Ammon's horn (tissue), 1 donor: ENCODE measurements around the gene PDGFB.

Source experiments
- DNase-seq: peaks from one replicate; pipeline ENCODE4 v3.0.0-alpha.2; 2016; ENCODE audit warnings: low spot score

PDGFB gene

DNA sequence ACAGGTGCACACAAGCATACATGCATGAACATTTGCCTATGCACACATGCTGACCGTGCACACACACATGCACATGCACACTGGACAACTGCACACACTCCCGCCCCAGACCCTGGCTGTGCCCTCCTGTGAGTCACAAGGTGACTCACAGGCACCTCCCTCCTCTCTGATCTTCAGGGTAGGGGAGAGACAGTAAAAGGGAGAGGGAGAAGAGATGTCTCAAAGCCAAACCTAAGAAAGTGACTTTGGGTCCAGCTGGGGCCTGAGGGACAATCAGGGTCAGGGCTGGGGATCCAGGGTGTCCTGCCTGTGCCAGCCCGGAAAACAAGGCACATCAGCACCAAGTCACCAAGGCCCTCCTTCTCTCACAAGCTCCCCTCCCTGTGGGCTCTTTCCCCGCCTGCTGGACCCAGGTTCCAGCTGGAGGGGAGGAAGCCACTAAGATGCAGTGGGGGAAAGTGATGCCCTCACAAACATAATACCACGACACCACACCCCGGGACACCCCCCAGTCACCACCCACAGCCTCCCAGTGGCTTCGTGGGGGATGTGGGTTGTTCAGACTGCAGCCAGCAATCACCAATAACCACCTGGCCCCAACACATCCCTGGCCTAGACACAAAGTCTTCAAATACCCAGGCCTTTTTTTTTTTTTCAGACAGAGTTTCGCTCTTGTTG lies 39.3 kb downstream of the PDGFB start:
- DNase-seq: no peak

DNA sequence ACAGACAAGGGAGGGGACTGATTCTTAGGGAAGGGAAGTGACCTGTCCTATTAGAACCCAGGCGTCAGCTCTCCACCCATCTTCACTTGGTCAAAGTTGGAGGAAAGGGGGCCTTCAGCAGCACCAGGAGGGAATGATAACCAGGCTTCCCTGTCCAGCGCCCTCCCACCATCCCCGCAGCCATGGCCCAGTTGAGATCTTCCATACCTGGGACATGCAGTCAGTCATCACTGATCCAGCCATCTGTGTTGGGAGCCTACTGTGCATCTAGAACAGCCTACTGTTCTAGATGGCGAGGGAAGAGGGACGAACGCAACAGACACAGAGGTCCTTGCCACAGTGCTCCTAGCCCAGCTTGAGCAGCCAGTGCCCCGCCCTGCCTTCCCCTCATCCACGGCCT lies 40.6 kb downstream of the PDGFB start:
- DNase-seq: no peak

- DNase-seq: no peak
Measured at GRCh38 chr22:39197578-39197977, 47.2 kb downstream of the PDGFB start.

DNA sequence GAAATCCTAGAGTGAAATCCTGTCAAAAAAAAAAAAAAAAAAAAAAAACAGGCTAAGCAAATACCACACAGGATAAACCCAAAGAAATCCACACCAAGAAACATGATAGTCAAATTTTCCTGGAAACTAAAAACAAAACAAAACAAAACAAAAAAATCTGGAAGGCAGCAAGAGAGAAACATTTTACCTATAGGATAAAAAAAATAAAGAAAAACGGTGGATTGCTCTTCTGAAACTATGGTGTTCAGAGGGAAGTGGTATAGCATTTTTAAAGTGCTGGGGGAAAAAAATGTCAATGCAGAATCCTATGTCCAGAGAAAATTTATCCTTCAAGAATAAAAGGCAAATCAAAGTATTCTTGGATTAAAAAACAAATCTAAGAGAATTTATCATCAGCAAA lies 50.7 kb downstream of the PDGFB start:
- DNase-seq: no peak

DNA sequence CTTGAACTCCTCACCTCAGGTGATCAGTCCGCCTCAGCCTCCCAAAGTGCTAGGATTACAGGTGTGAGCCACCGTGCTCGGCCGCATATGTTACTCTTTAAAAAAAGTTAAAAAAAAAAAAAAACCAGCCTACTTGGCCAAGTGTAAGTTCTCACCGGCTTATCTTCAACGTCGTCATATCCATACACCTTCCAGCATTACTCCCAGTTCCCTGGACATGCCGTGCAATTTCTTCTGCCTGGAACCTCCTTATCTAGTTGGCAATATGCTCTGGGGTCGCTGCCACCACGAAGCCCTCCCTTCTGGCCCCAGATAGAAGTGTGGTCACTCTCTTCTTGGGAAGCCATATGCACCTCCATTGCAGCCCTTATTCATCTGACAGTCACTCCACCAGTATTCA lies 56.0 kb downstream of the PDGFB start:
- DNase-seq: no peak

DNA sequence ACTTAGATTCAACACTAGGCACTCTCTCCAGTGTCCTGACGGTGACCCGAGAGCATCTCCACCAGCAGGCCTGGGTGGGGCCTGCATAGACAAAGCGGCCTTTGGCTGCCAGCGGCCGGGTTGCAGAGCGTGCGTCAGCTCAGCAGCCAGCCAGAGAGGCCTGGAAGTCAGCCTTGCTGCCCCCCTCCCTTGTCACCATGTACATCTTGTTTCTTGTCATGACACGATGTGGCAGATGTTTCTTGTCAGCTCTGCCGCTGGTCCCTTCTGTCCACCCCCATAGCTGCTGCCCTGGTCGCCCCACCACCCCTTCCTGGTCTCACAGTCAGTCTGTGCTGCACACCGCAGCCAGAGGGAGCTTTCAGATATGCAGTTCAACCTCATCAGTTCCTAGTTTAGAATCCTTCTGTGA lies 59.2 kb downstream of the PDGFB start:
- DNase-seq: peak; percentile 85

DNA sequence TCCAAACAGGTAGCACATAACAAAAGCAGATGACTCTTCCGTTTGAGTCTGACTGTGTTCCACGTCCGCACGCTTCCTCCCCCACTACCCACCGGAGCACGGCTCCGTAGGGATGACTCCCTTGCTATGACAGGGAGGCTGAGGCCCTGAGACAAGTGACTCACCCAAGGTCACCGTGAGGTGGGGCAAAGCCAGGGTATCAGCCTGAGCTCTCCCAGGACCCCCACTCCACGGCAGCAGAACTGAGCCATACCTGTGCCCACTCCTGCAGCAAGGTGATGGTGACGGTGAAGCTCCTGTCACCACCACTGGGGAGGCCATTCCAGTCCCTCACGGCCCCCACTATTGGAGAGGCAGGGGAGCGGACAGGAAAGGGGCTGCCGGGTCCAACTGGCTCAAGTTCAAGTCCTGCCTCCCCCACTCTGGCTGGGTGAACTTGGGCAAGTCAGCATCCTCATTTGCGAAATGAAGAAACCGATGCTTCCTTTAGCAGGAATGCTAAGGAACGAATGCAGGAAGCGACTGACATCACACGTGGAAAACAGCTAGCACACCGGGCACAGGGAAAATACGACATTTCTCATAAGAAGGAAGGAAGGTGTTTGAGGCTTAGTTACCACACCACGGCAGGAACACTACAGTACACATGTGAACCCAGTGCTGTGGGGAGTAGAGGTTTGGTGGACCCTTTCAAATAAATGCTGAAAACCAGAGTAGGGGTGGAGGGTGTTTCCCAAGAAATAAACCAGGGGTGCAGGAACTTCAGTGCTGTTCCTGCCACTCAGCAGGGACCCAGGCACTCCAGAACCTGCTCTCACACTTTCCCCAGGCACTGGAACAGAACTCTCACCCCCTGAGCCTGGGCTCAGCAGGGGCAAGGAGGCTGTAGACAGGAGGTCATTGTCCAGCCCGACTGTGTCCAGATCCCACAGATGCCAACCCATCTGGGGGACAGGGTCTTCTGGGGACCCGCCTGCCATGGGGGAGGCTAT lies 59.9 kb downstream of the PDGFB start:
- DNase-seq: no peak

DNA sequence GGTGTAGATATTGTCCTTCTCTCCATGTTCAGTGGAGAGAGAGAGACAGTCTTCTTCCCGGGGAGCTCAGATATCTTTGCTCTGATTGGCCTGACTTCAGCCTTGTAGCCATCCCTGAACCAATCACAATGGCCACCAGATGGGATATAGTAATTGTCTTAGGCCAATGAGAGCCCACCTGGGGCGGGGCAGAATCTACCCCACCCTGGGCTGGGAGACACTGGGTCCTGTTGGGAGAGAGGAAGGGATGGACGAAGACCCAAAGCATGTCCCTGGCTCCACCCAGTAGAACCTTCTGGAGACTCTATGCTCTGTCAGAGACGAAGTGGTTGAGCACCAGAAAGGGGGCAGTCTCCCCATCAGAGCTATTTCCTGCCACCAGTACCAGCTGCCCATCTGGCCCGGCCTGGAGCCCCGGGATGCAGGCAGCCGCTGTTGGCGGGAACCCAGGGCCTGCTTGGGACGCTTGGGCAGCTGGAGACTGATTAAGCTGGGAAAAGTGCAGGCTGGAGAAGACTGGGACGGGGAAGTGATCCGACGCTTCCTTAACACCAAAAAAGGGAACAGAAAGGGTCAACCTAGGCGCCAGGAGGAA lies 60.7 kb downstream of the PDGFB start:
- DNase-seq: no peak

DNA sequence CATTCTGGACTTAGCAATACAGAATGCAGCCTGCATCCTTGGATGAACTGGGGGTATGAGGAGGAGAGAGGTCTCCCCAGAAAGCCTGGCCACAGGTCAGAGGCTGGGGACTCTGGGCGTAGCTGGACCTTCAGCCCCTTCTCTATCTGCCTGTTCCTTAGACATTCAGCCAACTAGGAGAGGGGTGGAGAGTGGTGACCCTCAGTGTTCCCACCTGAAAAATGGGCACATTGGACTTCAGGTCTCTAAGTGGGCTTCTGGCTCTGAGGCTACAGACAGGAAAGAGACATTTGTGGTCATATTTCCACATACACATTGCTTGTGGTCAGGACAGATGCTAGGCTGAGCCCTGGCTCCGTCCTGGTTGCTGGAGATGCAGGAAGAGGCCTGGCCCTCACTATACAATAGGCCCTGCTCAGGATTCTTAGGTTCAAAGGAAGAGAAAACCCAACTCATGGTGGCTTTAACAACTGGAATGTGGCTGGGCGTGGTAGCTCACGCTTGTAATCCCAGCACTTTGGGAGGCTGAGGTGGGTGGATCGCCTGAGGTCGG lies 62.2 kb downstream of the PDGFB start:
- no peak for DNase-seq

DNA sequence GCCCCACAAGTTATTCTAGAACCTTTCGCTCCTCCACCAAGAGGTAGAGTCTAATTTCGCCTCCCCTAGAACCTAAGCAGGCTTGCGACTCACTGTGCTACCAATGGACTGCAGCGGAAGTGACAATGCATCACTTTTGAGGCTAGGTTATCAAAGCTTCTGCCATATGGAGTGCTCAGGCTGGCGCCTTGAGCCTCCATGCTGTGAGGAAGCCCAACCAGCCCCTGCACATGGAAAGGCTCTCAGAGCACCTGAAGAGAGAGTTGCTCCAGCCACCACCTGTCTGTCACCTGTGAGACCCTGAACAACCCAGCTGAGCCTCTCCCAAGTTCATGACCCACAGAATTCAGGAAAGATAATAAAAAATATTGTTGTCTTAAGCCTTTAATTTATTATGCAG lies 63.0 kb downstream of the PDGFB start:
- DNase-seq: no peak

GRCh38 chr22:39181356-39181755 lies 63.4 kb downstream of the PDGFB start:
- DNase-seq: no peak

DNA sequence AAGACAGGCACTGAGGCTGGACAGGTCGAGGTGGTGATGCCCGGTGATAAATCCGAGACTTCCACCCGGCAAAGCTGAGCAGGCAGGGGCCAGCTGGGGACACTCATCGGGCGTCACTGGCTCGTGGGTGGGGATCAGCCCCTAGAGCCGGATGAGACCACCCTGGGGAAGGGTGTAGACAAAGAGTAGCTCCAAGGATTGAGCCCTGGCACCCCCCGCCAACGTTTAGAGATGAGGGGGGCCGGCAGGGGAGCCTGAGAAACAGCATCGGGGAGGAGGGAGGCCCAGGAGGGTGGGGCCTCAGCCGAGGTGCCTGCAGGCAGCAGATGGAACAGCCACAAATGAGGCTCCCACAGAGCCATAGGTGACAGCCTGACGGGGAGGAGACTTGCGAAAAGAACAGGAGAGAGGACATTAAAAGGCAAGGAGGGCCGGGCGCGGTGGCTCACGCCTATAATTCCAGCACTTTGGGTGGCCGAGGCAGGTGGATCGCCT lies 64.9 kb downstream of the PDGFB start:
- no peak for DNase-seq

GRCh38 chr22:39179401-39179827 lies 65.4 kb downstream of the PDGFB start:
- no peak for DNase-seq

- DNase-seq: no peak
Measured at GRCh38 chr22:39178206-39179111, 66.3 kb downstream of the PDGFB start.

GRCh38 chr22:39177791-39178190 lies 67.0 kb downstream of the PDGFB start:
- DNase-seq: no peak

- no peak for DNase-seq
Measured at GRCh38 chr22:39177456-39177775, 67.4 kb downstream of the PDGFB start.

DNA sequence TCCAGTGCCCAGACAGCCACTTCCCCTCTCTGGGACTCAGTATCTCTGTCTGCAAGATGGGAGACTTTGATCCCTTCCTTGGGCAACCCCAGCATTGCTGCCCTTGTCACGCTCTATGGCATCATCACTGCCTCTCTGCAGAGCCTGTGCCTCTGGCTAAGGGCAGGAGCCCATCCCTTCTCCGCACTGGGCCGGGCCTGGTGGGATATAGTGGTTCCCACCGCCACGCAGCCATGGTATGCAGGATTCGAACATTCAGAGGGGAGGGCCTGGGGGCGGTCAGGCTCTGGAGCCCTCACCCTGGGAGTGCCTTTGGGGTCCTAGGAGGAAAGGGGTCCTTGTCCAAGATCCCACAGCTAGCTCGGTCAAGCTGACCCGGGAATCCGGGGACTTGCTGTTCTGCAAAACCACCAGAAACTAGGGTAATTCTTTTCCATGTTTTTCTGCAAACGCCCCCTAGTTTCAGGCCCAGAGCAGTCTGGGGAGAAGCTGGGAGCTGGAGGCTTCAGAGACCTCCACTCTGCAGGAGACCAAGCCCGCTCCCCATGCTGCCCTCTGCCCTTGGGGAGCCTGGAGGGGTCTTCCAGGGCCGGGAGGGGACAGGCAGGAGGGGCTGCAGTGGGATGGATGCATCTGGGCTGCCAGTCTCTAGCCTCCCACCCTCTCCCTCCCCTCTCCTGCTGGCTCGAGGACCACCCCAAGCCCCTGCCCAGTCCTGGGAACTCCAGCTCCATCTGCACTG lies 67.9 kb downstream of the PDGFB start:
- DNase-seq: no peak

DNA sequence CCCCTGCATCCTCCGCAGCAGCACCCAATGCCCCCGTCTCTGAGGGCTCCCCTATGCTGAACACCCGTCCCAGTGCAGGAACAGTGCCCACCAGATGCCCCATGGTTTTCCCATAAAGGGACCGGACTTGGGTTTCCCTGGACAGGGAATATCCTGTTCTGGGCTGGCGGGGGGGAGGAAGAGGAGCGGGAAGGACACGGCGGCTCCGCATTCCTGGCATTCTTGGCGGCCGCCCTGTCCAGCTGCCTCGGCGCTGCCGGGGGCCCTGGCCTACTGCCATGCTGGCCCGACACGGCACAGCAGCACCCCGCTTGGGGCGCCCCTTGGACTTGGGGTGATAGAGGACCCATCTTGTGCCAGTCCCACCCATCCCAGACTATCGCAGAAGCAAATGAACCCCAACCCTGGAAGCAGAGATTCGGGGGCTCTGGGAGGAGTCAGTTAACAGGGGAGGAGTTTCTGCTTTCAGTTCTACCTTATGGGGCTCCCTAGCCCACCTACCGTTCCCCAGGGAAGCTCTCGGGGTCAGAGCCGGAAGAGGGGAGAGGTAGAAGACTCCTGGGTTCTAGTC lies 68.6 kb downstream of the PDGFB start:
- DNase-seq: no peak

DNA sequence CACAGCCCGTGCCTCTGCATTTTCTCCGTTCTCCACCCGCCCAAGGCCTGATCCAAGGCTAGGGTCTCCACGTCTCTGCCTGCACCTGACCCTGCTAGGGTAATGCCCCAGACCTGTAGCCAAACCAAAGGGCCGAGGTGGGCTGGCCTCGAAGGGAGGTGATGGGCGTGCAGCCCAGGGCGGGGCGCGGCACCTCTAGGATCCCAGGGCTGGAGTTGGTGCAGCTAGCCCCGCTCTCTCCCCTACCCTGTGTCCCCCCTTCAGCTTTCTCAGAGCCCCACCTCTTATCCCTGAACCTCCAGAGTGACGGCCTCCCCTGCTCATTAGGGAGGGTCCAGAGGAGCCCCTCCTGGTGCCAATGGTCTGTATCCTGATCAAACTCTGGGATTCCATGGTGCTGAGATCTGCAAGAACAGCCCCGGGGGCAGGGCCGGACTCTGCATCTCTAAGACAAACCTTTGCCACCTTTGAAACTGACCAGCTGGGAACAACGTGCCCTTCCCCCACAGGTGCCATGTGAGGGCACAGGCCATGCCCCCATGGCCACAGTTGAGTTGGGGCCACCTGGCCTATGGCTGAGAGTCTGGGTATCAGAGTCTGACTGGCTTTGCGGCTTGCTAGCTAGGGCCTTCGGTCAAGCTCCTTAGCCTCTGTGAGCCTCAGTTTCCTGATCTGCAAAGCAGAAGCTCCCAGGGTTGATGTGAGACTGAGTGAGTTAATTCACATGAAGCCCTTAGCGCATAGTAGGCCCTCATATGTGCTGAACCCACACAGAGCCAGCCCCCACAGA lies 69.2 kb downstream of the PDGFB start:
- no peak for DNase-seq
